Measurements from ENCODE around the gene SLC38A5. TPM values are rescaled to one million over a fixed set of nuclear protein-coding genes. Genes with fewer than 3 reads are reported as not detected.

The SLC38A5 gene
- total RNA-seq, 2 experiments from 2014 or later = 58.8 to 62.6 TPM

DNA sequence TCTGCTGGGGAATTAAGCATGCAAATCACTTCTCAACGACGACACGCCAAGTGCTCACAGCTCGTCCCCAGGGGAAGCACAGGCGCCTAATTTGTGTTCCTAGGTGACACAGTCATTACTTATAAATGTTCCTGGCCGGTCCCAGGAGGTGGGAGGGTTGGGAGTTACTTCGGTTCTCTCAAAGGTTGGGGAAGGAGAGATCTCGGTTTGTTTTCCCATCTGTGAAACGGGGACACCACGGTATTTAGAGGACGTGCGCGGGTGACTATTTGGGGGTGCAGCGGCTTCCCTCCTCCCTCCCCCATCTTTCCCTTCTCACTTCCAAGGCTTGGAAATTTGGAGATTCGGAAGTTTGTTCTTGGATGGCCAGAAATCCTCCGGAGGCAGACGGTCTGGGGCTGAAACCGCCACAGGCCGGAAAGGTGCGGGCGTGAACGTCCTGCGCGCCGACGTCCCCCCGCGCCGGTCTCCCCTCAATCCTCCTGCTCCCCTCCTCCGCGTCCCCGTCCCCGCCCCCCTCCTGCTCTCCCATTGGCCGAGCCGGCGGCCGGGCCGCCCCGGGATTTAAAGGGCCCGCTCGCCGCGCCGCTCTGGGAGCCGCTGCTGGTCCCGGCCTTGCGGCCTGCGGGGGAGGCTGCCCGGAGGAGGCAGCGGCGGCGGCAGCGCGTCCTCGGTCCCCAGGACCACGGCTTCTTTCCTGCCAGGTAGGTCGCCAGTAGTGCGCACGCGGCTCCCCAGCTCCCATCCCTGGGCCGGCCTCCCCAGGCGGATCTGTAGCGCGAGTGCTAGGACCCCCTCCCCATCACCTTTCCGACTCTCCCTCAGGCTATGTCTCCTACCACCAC lies 38.6 kb upstream of the SLC38A5 start, which contains the start of gene PORCN:
TSS of gene PORCN (plus strand) at position 593 of the 845 bp plus-strand sequence. CDS start 829 bp downstream, outside the sequence.
- Mint-ChIP-seq H3K4me3 (peak within 1 kb of the TSS; percentile 93), H3K27ac (peak within 1 kb of the TSS; percentile 87), H3K36me3 (peaks cover 7% of the 10 kb centered on the region), H3K27me3 (no peaks in the 10 kb centered on the region), H3K4me1 (peaks cover 28% of the 10 kb centered on the region), H3K9me3 (no peaks in the 10 kb centered on the region)
- DNase-seq = peak; percentile 81
- POLR2A ChIA-PET = interaction anchor here (0.8 to 1.7 kb wide), 6 partner anchors 10 to 39 kb away, joined by 4 to 5 read pairs (median 4); partner anchors contain the start of gene TBC1D25
- ATAC-seq (ENCODE audit: low read depth) = peak; percentile 92

DNA sequence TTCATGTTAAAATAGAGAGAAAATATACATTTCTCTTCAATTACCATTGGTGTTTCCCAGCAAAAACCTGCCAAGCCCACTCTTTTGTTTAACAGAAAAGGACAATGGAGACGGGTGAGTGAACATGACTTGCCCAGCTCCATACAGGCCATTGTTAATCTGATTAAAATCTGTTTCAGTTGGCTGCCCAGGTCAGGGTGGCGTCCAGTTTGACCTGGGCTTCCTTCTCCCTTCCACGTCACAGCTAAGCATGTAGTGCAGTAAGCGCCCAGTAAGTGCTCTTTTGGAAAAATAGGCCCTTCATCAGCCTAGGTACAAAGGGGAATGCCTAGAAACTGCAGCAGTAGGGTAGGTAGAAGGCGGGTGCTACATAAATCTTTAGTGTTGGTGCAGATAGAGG lies 37.2 kb upstream of the SLC38A5 start:
- POLR2A ChIA-PET = interaction anchor here (1.5 kb wide), 1 partner anchor 67 kb away, joined by 4 read pairs; the partner anchor contains the start of gene RBM3
- H3K36me3 Mint-ChIP-seq = peaks cover 7% of the 10 kb centered on the region
- DNase-seq (no peak), ATAC-seq (ENCODE audit: low read depth) (no peak)
- no peak overlapping the region for H3K27ac Mint-ChIP-seq
- H3K4me1 Mint-ChIP-seq = peaks cover 25% of the 10 kb centered on the region
- no peaks in the 10 kb centered on the region for H3K9me3 Mint-ChIP-seq
- H3K27me3 Mint-ChIP-seq = no peaks in the 10 kb centered on the region
- no peak overlapping the region for H3K4me3 Mint-ChIP-seq

DNA sequence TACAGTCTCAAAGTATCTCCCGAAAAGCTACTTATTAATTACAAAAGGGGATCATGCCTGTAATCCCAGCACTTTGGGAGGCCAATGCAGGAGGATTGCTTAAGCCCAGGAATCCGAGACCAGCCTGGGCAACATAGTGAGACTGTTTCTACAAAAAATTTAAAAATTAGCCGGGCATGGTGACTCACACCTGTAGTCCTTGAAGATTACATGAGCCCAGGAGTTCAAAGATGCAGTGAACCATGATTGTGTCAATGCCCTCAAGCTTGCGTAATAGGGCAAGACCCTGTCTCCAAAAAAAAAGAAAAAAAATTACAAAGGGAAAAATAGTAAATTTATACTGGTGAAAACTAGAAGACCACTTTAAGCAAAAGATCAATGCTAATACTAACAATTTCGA lies 35.4 kb upstream of the SLC38A5 start:
- POLR2A ChIA-PET = no interaction called here
- H3K27me3 Mint-ChIP-seq = no peaks in the 10 kb centered on the region
- H3K4me3 Mint-ChIP-seq = no peak overlapping the region
- H3K27ac Mint-ChIP-seq = no peak overlapping the region
- H3K36me3 Mint-ChIP-seq = peaks cover 3% of the 10 kb centered on the region
- H3K9me3 Mint-ChIP-seq = no peaks in the 10 kb centered on the region
- DNase-seq (no peak), ATAC-seq (ENCODE audit: low read depth) (no peak)
- H3K4me1 Mint-ChIP-seq = peaks cover 11% of the 10 kb centered on the region

DNA sequence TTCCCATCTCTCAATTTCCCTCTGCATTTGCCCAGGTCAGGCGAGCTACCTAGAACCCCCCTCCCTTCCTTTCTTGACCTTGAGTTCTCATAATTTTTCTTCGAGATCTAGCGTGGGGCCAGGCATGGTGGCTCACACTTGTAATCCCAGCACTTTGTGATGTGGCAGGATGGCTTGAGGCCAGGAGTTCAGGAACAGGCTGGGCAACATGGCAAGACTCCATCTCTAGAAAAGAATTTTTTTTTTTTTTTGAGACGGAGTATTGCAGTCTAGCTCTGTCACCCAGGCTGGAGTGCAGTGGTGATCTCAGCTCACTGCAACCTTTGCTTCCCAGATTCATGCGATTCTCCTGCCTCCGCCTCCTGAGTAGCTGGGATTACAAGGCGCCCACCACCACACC lies 34.2 kb upstream of the SLC38A5 start:
- H3K27ac Mint-ChIP-seq = peak overlapping the region; percentile 75
- no peaks in the 10 kb centered on the region for H3K9me3 Mint-ChIP-seq
- POLR2A ChIA-PET = no interaction called here
- no peaks in the 10 kb centered on the region for H3K27me3 Mint-ChIP-seq
- DNase-seq (no peak), ATAC-seq (ENCODE audit: low read depth) (no peak)
- no peaks in the 10 kb centered on the region for H3K36me3 Mint-ChIP-seq
- H3K4me3 Mint-ChIP-seq = no peak overlapping the region
- no peaks in the 10 kb centered on the region for H3K4me1 Mint-ChIP-seq

DNA sequence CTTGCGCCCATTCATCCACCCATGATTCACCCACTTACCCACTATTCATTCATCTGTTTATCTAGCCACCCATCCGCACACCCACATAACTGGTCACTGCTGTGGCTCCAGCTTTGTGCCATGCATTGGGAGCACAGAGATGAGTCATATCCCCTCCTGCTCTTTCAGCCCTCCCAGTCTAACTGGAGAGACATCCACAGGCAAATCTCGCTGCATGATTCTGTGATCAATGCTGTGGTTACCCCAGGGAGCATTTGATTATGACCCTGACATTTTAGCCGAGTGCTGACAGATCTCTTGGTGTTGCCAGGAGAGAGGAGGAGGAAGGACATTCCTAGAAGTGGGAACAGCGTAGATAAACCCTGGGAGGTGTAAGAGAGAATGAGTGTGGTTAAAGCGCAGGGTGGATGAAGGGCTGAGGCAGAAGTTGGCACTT lies 28.3 kb upstream of the SLC38A5 start:
- ATAC-seq (ENCODE audit: low read depth) (no peak), DNase-seq (no peak)
- H3K4me3 Mint-ChIP-seq = no peak overlapping the region
- H3K27me3 Mint-ChIP-seq = peaks cover 3% of the 10 kb centered on the region
- H3K4me1 Mint-ChIP-seq = peaks cover 4% of the 10 kb centered on the region
- POLR2A ChIA-PET = interaction anchor here (1.1 kb wide), 1 partner anchor 23 kb away, joined by 3 read pairs; the partner anchor contains the start of gene EBP
- H3K9me3 Mint-ChIP-seq = no peaks in the 10 kb centered on the region
- no peaks in the 10 kb centered on the region for H3K36me3 Mint-ChIP-seq
- no peak overlapping the region for H3K27ac Mint-ChIP-seq

DNA sequence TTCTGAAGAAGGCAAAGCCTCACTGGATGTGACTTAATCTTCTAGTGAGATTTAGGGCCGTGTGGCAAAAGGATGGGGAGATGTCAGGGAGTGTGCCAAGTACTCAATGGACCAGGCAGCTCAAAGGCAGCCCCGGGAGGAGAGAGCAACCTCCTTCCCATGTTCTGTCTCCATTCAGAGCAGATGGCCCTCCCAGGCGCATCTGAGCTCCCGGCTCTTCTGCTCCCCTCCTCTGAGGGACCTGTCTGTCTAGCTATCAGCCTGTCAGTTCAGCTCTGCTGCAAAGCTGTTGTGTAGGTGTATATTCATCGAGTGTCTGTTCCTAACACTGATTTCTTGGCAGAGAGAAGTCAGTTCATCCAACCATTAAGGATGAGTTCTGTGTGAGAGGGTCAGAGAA lies 27.8 kb upstream of the SLC38A5 start:
- no peak for ATAC-seq (ENCODE audit: low read depth)
- no peaks in the 10 kb centered on the region for H3K36me3 Mint-ChIP-seq

DNA sequence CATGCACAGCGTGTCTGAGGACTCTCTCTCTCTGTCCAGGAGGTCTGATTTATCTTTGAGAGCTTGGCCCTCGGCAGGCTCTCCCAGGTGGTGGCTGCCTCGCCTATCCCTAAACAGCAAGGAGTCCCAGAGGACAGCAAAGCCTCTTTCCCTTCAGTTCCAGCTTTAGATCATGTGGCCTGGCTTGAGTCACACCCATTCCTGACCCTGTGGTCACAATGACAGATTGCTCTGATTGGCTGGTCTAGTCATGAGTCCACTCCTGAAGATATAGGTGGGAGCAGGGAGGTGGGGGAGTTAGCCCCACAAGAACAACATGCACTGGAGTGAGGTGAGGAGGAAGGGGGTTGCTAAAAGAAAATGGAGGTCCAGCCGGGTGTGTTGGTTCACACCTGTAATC lies 26.6 kb upstream of the SLC38A5 start:
- H3K4me3 Mint-ChIP-seq = no peak overlapping the region
- POLR2A ChIA-PET = interaction anchor here (0.6 kb wide), 1 partner anchor 32 kb away, joined by 3 read pairs; no protein-coding TSS in a partner anchor

More for the DNA sequence above, 27.8 kb upstream of the SLC38A5 start:
- no peak overlapping the region for H3K27ac Mint-ChIP-seq
- H3K4me3 Mint-ChIP-seq = no peak overlapping the region
- POLR2A ChIA-PET = interaction anchor here (1.1 kb wide), 1 partner anchor 23 kb away, joined by 3 read pairs; the partner anchor contains the start of gene EBP
- H3K4me1 Mint-ChIP-seq = peaks cover 4% of the 10 kb centered on the region
- no peaks in the 10 kb centered on the region for H3K9me3 Mint-ChIP-seq
- no peak for DNase-seq
- peaks cover 3% of the 10 kb centered on the region for H3K27me3 Mint-ChIP-seq

DNA sequence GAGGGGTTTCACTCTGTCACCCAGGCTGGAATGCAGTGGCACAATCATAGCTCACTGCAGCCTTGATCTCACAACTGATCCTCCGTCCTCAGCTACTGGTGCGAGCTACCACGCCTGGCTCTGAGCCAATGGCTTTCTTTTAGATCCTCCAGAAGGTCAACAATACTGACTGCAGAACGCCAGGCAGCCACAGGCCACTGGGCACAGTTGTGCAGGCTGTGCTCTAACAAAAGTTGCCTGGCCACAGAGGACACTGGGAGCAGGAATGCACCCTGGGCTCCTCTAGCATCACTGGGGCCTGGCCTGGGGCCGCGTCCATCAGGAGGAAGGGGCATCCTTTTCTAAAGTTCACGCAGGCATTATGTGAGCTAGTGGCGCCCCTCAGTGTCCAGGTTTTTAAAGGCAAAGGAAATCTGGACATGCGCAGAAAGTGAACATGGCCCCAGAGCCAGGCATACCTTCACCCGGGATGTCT lies 23.9 kb upstream of the SLC38A5 start:
- DNase-seq = no peak
- no peaks in the 10 kb centered on the region for H3K36me3 Mint-ChIP-seq
- POLR2A ChIA-PET = interaction anchor here (0.7 kb wide), 1 partner anchor 244 kb away, joined by 3 read pairs; no protein-coding TSS in a partner anchor
- no peak overlapping the region for H3K27ac Mint-ChIP-seq
- no peak overlapping the region for H3K4me3 Mint-ChIP-seq
- H3K4me1 Mint-ChIP-seq = peaks cover 4% of the 10 kb centered on the region
- ATAC-seq (ENCODE audit: low read depth) = no peak
- H3K9me3 Mint-ChIP-seq = no peaks in the 10 kb centered on the region
- peaks cover 3% of the 10 kb centered on the region for H3K27me3 Mint-ChIP-seq

More for the DNA sequence above, 26.6 kb upstream of the SLC38A5 start:
- DNase-seq (no peak), ATAC-seq (ENCODE audit: low read depth) (no peak)
- no peak overlapping the region for H3K27ac Mint-ChIP-seq
- H3K36me3 Mint-ChIP-seq = no peaks in the 10 kb centered on the region
- no peaks in the 10 kb centered on the region for H3K9me3 Mint-ChIP-seq
- H3K27me3 Mint-ChIP-seq = peaks cover 3% of the 10 kb centered on the region
- peaks cover 4% of the 10 kb centered on the region for H3K4me1 Mint-ChIP-seq

DNA sequence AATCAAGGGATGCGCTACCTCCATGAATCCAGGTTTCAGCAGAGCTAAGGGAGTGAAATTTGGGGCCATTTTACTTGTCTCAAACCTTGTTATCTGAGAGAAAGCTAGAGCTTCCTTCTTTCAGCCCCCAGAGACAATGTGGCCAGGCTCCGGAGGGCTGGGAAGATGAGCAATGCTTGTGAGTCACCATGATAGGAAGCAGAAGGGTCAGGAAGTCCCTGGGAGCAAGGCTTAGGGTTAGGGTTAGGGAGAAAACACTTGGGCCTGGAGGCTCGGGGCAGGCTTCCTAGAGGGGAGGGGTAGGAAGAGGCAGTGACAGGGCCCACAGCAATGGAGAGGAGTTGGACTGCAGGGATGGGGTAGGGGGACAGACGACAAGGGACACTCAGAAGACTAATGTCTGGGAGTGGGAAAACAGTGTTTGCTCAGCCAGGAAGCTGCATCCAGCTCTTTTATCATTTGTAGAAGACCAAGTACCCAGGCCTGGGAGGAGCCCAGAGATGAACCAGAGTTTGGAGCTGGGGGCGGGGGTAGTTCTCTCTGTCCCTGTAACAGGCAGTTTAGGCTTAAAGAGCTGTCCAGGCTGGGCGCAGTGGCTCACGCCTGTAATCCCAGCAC lies 22.3 kb upstream of the SLC38A5 start:
- no peaks in the 10 kb centered on the region for H3K27me3 Mint-ChIP-seq
- no peaks in the 10 kb centered on the region for H3K4me1 Mint-ChIP-seq
- no peak overlapping the region for H3K4me3 Mint-ChIP-seq
- H3K36me3 Mint-ChIP-seq = no peaks in the 10 kb centered on the region
- ATAC-seq (ENCODE audit: low read depth) = no peak
- DNase-seq = no peak
- H3K27ac Mint-ChIP-seq = no peak overlapping the region
- H3K9me3 Mint-ChIP-seq = no peaks in the 10 kb centered on the region
- POLR2A ChIA-PET = no interaction called here

DNA sequence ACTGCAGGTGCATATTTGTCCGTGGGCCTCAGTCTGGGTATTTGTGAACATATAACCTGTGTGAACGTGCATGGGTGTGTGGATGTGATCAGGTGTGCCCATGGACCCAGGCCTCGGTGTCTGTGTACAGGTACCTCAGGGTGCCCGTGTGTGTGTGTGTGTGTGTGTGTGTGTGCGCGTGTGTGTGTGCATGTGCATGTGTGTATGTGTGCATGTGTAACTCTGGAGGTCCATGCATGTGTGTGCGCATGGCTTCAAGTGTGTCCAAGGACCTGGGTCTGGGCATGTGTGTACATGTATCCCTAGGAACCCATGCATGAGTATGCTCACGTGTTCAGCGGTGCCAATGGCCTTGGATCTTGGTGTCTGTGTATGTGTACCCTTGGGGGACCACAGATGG lies 21.7 kb upstream of the SLC38A5 start:
- no peaks in the 10 kb centered on the region for H3K4me1 Mint-ChIP-seq
- no peak overlapping the region for H3K27ac Mint-ChIP-seq
- no peak for ATAC-seq (ENCODE audit: low read depth)
- no peak overlapping the region for H3K4me3 Mint-ChIP-seq
- H3K36me3 Mint-ChIP-seq = no peaks in the 10 kb centered on the region
- no peaks in the 10 kb centered on the region for H3K27me3 Mint-ChIP-seq
- POLR2A ChIA-PET = no interaction called here
- no peaks in the 10 kb centered on the region for H3K9me3 Mint-ChIP-seq
- no peak for DNase-seq

DNA sequence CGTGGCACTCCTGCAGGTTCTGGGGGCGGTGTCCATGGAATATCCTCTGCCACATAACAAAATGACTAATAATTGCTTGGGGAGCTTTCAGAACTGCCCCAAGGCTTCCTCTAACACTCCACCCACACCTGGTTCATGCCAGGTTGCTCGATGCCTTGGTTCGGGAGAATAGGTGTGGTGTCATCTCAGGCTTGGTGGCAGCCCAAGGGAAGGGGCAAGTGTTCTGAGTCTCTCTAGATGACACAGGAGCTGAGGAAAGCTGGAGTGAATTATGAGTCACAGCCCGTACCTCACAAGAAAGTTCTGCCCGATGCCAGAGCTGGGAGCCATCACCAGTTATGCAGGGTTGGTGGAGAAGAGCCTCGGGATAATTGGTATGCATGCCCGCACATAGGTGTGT lies 20.6 kb upstream of the SLC38A5 start:
- no peaks in the 10 kb centered on the region for H3K9me3 Mint-ChIP-seq
- H3K36me3 Mint-ChIP-seq = no peaks in the 10 kb centered on the region
- no peak overlapping the region for H3K27ac Mint-ChIP-seq
- no peak overlapping the region for H3K4me3 Mint-ChIP-seq
- H3K4me1 Mint-ChIP-seq = no peaks in the 10 kb centered on the region
- no peaks in the 10 kb centered on the region for H3K27me3 Mint-ChIP-seq
- POLR2A ChIA-PET = no interaction called here
- DNase-seq = no peak
- no peak for ATAC-seq (ENCODE audit: low read depth)

DNA sequence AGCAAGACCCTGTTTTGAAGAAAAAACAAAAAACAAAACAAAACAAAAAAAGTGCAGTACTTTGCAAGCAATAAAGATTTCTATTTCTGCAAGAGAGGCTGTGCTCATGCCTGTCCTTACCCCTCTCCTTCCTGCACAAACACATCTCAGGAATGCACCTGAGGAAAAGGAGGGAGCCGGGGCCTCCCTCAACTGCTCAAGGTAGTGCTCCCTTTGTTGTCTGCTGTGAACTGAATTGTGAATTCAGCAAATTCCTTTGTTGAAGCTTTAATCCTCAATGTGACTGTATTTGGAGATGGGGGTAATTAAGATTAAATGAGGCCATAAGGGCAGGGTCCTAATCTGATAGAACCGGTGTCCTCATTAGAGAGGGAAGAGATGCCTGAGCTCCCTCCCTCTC lies 19.8 kb upstream of the SLC38A5 start:
- Mint-ChIP-seq H3K4me1 (no peaks in the 10 kb centered on the region), H3K9me3 (no peaks in the 10 kb centered on the region), H3K4me3 (no peak overlapping the region), H3K27ac (no peak overlapping the region), H3K36me3 (no peaks in the 10 kb centered on the region), H3K27me3 (no peaks in the 10 kb centered on the region)
- POLR2A ChIA-PET = no interaction called here
- DNase-seq (no peak), ATAC-seq (ENCODE audit: low read depth) (no peak)

DNA sequence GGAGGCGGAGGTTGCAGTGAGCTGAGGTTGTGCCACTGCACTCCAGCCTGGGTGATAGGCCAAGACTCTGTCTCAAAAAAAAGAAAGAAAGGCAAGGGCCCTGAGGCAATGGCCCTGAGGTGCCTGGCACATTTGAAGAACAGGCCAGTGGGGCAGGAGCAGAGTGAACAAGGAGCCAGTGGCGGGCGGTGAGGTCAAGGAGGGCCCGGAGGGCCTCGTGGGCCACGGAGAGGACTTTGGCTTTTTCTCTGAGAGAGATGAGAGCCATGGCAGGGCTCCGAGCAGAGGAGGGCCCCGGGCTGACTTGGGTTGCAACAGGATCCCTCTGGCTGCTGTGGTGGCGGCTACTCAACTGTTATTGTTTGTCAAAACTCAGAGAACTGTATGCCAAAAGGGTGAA lies 19.2 kb upstream of the SLC38A5 start:
- Mint-ChIP-seq H3K27ac (no peak overlapping the region), H3K9me3 (no peaks in the 10 kb centered on the region), H3K27me3 (no peaks in the 10 kb centered on the region), H3K36me3 (no peaks in the 10 kb centered on the region), H3K4me3 (no peak overlapping the region), H3K4me1 (no peaks in the 10 kb centered on the region)
- POLR2A ChIA-PET = no interaction called here
- ATAC-seq (ENCODE audit: low read depth) = no peak
- no peak for DNase-seq
